Endothelial cell (in vitro differentiated cells): ENCODE results near the gene SIGLECL1. TPM values are rescaled to one million over a fixed set of nuclear protein-coding genes. Genes with fewer than 3 reads are reported as not detected.

Experiments used
- DNase-seq: peaks from one replicate; pipeline ENCODE4 v3.0.0; 2021; ENCODE audit warnings: low spot score
- H3K27ac Mint-ChIP-seq: one replicate; pipeline ENCODE4 v1.8.0; 2021; ENCODE audit warnings: mixed read lengths, inconsistent platforms; ENCODE audit not compliant: unreplicated experiment
- H3K27me3 Mint-ChIP-seq: one replicate; pipeline ENCODE4 v1.8.0; 2021; ENCODE audit warnings: mild to moderate bottlenecking, moderate library complexity, mixed read lengths, inconsistent platforms; ENCODE audit not compliant: unreplicated experiment
- H3K36me3 Mint-ChIP-seq: one replicate; pipeline ENCODE4 v1.8.0; 2021; ENCODE audit warnings: mild to moderate bottlenecking, low read depth, mixed read lengths, inconsistent platforms; ENCODE audit not compliant: unreplicated experiment
- H3K4me1 Mint-ChIP-seq: one replicate; pipeline ENCODE4 v1.8.0; 2021; ENCODE audit warnings: mild to moderate bottlenecking, mixed read lengths, inconsistent platforms; ENCODE audit not compliant: unreplicated experiment
- H3K4me3 Mint-ChIP-seq: one replicate; pipeline ENCODE4 v1.8.0; 2021; ENCODE audit warnings: mild to moderate bottlenecking, mixed read lengths, inconsistent platforms; ENCODE audit not compliant: unreplicated experiment
- H3K9me3 Mint-ChIP-seq: one replicate; pipeline ENCODE4 v1.8.0; 2021; ENCODE audit warnings: mixed read lengths, inconsistent platforms; ENCODE audit not compliant: unreplicated experiment
- CTCF ChIP-seq: fragments of 200-600 bp; sonication (generic); IDR thresholded peaks from one replicate; pipeline ENCODE4 v1.5.0; 2021; ENCODE audit warnings: antibody characterized with exemption; ENCODE audit not compliant: unreplicated experiment
- total RNA-seq: library from RNA; stranded (reverse); fragmentation: NEBNext Ultra II Directional; extraction: Animal tissue kit (Norgen Biotek cat#: 25700); gene quantifications from one replicate; pipeline ENCODE4 v1.2.1, GENCODE V29; 2021; ENCODE audit not compliant: unreplicated experiment

The SIGLECL1 gene
- total RNA-seq, 1 donor from 2014 or later = 2.8 TPM

GRCh38 chr19:51272183-51272810 lies 21.4 kb downstream of the SIGLECL1 start:
- no peak for TF ChIP-seq CTCF
- no peak for DNase-seq
- no peak overlapping the region for H3K4me3 Mint-ChIP-seq
- peaks cover 9% of the 10 kb centered on the region for H3K27me3 Mint-ChIP-seq
- no peaks in the 10 kb centered on the region for H3K36me3 Mint-ChIP-seq
- H3K9me3 Mint-ChIP-seq = no peaks in the 10 kb centered on the region
- H3K4me1 Mint-ChIP-seq = peaks cover 6% of the 10 kb centered on the region
- H3K27ac Mint-ChIP-seq = no peak overlapping the region

GRCh38 chr19:51274049-51274770 lies 23.3 kb downstream of the SIGLECL1 start:
- TF ChIP-seq CTCF = no peak
- no peaks in the 10 kb centered on the region for H3K9me3 Mint-ChIP-seq
- no peak overlapping the region for H3K27ac Mint-ChIP-seq
- H3K4me3 Mint-ChIP-seq = no peak overlapping the region
- peaks cover 6% of the 10 kb centered on the region for H3K4me1 Mint-ChIP-seq
- no peaks in the 10 kb centered on the region for H3K36me3 Mint-ChIP-seq
- no peak for DNase-seq
- H3K27me3 Mint-ChIP-seq = peaks cover 8% of the 10 kb centered on the region

- no peak for DNase-seq
- peaks cover 4% of the 10 kb centered on the region for H3K9me3 Mint-ChIP-seq
- H3K4me3 Mint-ChIP-seq = no peak overlapping the region
- no peaks in the 10 kb centered on the region for H3K4me1 Mint-ChIP-seq
- H3K27ac Mint-ChIP-seq = no peak overlapping the region
- TF ChIP-seq CTCF = no peak
- peaks cover 8% of the 10 kb centered on the region for H3K27me3 Mint-ChIP-seq
- H3K36me3 Mint-ChIP-seq = no peaks in the 10 kb centered on the region
Measured at GRCh38 chr19:51277112-51277511, 26.2 kb downstream of the SIGLECL1 start.

- Mint-ChIP-seq H3K9me3 (peaks cover 4% of the 10 kb centered on the region), H3K27me3 (peaks cover 3% of the 10 kb centered on the region)
- DNase-seq = no peak
Measured at GRCh38 chr19:51282335-51282734, 31.5 kb downstream of the SIGLECL1 start.

More at GRCh38 chr19:51282335-51282734, 31.5 kb downstream of the SIGLECL1 start:
- no peak for TF ChIP-seq CTCF
- H3K36me3 Mint-ChIP-seq = no peaks in the 10 kb centered on the region
- no peaks in the 10 kb centered on the region for H3K4me1 Mint-ChIP-seq
- H3K4me3 Mint-ChIP-seq = no peak overlapping the region
- no peak overlapping the region for H3K27ac Mint-ChIP-seq
